ENCODE measurements around the gene GBA2. TPM values are rescaled to one million over a fixed set of nuclear protein-coding genes. Genes with fewer than 3 reads are reported as not detected.
A peak's percentile ranks its signal among the peaks of the same experiment; 100 is the strongest.

Gene GBA2
- total RNA-seq, 2 donors from 2014 or later: 107 to 117 TPM

DNA sequence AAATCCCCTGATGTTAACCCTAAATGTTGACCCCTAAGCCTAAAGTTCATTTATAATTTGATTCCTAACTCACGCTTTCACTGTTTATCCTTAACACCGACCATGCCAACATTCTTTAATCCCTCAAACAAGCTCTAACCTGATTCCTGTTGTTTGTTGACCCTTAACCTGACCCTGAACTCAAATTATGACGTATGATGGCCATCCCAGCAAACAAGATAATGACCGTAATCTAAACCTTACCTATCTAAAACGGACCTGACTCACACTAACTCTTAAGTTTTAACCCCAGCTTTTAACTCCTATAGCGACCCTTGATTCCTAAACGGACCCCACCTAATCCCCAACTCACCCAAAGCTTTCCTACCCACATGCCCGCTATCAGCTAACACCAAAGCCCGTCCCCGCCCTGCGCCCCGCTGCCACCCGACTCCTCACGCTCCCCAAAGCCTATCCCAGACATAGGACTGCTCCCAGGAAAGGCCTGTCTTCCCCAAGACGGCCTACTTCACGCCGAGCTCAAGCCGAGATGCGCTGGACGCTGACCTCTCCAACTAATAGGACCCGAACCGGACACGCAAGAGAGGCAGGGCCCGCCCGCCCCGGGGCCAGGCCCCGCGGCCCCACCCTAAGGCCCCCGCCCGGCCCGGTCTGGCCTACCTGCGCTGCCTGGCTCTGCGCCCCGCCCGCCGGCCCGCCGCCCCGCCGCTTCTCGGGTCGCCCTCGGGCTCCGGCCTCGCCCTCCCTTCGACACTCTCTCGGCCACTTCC, 17.4 kb downstream of the GBA2 start:
- Histone ChIP-seq H3K27ac (ENCODE audit: low read depth, low read length) (peak overlapping the region; percentile 83), H3K4me3 (ENCODE audit: low read length) (peak overlapping the region; percentile 97), H3K9me3 (ENCODE audit: control insufficient read depth, low read length) (no peaks in the 10 kb centered on the region), H3K36me3 (ENCODE audit: control insufficient read depth, insufficient read depth, low read length) (peaks cover 26% of the 10 kb centered on the region), H3K27me3 (ENCODE audit: control insufficient read depth, insufficient read depth, low read length, poor library complexity, severe bottlenecking) (no peaks in the 10 kb centered on the region), H3K9ac (ENCODE audit: extremely low read depth, low read length, poor library complexity, severe bottlenecking) (peak overlapping the region; percentile 82), H3K4me1 (ENCODE audit: control insufficient read depth, insufficient read depth, low read length) (peaks cover 17% of the 10 kb centered on the region)
- peaks cover 14% of the 10 kb centered on the region for H3K36me3 Mint-ChIP-seq (ENCODE audit: low read depth)
- no peaks in the 10 kb centered on the region for H3K27me3 Mint-ChIP-seq (ENCODE audit: insufficient read depth)
- TF ChIP-seq, protein P1, sequence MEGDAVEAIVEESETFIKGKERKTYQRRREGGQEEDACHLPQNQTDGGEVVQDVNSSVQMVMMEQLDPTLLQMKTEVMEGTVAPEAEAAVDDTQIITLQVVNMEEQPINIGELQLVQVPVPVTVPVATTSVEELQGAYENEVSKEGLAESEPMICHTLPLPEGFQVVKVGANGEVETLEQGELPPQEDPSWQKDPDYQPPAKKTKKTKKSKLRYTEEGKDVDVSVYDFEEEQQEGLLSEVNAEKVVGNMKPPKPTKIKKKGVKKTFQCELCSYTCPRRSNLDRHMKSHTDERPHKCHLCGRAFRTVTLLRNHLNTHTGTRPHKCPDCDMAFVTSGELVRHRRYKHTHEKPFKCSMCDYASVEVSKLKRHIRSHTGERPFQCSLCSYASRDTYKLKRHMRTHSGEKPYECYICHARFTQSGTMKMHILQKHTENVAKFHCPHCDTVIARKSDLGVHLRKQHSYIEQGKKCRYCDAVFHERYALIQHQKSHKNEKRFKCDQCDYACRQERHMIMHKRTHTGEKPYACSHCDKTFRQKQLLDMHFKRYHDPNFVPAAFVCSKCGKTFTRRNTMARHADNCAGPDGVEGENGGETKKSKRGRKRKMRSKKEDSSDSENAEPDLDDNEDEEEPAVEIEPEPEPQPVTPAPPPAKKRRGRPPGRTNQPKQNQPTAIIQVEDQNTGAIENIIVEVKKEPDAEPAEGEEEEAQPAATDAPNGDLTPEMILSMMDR (conservative IDR thresholded peaks at IDR 0.05): no peak
- 1 to 2% methylated on average over 14 to 47 of the region's 47 CpGs for WGBS, 2 experiments (ENCODE audit: insufficient coverage in 1 of 2, insufficient read length in 1 of 2)
- no peak overlapping the region for H3K4me3 Mint-ChIP-seq
- no peak for DNase-seq
- H3K9me3 Mint-ChIP-seq: no peaks in the 10 kb centered on the region
- H3K4me1 Mint-ChIP-seq: peaks cover 20% of the 10 kb centered on the region
- peak overlapping the region; percentile 97 for H3K27ac Mint-ChIP-seq

DNA sequence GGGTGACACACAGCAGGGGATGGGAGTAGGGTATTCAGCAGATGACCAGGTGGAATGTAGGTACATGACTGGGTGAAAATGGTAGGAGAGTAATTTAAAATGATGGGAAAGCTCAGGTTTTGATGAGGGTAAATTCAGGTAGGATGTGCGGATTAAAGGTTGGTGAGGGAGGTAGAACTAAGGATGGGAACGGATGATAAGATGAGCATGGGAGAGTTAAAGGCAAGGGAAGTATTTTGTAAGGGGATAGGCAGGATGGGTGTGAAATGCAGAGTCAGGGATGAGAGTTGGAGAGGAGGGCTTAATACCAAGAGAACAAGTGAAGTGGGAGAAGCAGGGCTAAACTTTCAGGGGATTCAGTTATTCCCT, 18.6 kb downstream of the GBA2 start:
- Histone ChIP-seq H3K36me3 (ENCODE audit: control insufficient read depth, insufficient read depth, low read length) (peaks cover 24% of the 10 kb centered on the region), H3K9ac (ENCODE audit: extremely low read depth, low read length, poor library complexity, severe bottlenecking) (peak overlapping the region; percentile 82), H3K9me3 (ENCODE audit: control insufficient read depth, low read length) (no peaks in the 10 kb centered on the region), H3K4me3 (ENCODE audit: low read length) (peak overlapping the region; percentile 97), H3K27ac (ENCODE audit: low read depth, low read length) (no peak overlapping the region), H3K27me3 (ENCODE audit: control insufficient read depth, insufficient read depth, low read length, poor library complexity, severe bottlenecking) (no peaks in the 10 kb centered on the region), H3K4me1 (ENCODE audit: control insufficient read depth, insufficient read depth, low read length) (peaks cover 13% of the 10 kb centered on the region)
- DNase-seq: no peak
- WGBS, 2 experiments (ENCODE audit: insufficient coverage in 1 of 2, insufficient read length in 1 of 2): 87 to 89% methylated on average over 2 of the region's 2 CpGs
- peaks cover 20% of the 10 kb centered on the region for H3K4me1 Mint-ChIP-seq
- TF ChIP-seq, protein P1 (conservative IDR thresholded peaks at IDR 0.05): no peak
- peaks cover 16% of the 10 kb centered on the region for H3K36me3 Mint-ChIP-seq (ENCODE audit: low read depth)
- H3K9me3 Mint-ChIP-seq: no peaks in the 10 kb centered on the region
- H3K27ac Mint-ChIP-seq: peak overlapping the region; percentile 48
- no peaks in the 10 kb centered on the region for H3K27me3 Mint-ChIP-seq (ENCODE audit: insufficient read depth)
- no peak overlapping the region for H3K4me3 Mint-ChIP-seq

DNA sequence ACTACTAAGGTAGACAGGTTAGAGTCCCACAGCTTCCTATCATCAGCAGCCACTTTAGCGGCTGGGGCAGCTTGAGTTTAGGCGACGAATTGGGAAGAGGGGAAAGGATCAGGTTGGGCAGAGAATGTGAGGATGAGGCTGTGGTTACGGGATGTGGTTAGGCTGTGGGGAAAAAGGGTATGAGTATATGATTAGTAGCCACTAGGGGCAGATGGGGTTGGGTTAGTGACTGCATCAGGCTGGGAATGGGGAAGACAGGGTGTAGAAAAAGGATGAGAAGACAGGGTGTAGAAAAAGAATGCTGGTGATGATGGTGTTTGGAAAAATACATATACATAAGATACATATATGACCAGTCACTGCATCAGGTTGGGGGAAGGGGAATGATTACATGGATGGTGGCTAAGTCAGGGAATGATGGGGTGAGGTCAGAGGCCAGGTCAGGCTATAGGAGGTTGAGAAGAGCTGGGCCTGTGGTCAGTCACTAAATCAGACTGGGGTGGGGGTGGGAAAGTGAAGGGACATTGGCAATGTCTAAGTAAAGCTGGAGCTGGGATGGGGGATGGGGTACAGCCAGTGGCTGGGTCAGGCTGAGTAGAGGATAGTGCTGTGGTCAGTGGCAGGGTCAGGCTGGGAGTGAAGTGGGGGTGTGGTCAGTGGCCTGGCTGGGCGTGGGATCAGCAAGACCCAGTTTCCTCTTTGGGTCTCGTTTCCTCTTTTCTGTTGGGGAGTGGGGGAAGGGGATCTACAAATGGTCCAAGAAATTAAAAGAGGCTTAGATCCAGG, 19.1 kb downstream of the GBA2 start:
- peaks cover 13% of the 10 kb centered on the region for H3K4me1 ChIP-seq (ENCODE audit: control insufficient read depth, insufficient read depth, low read length)
- WGBS, 2 experiments (ENCODE audit: insufficient coverage in 1 of 2, insufficient read length in 1 of 2): 25 to 27% methylated on average over 2 to 6 of the region's 6 CpGs

More for the DNA sequence above, 19.1 kb downstream of the GBA2 start:
- no peak overlapping the region for H3K4me3 Mint-ChIP-seq
- peaks cover 16% of the 10 kb centered on the region for H3K36me3 Mint-ChIP-seq (ENCODE audit: low read depth)
- peak; percentile 74 for DNase-seq
- TF ChIP-seq, protein P1 (conservative IDR thresholded peaks at IDR 0.05): peak; percentile 77
- Histone ChIP-seq H3K36me3 (ENCODE audit: control insufficient read depth, insufficient read depth, low read length) (peaks cover 24% of the 10 kb centered on the region), H3K9ac (ENCODE audit: extremely low read depth, low read length, poor library complexity, severe bottlenecking) (no peak overlapping the region), H3K9me3 (ENCODE audit: control insufficient read depth, low read length) (no peaks in the 10 kb centered on the region), H3K27ac (ENCODE audit: low read depth, low read length) (no peak overlapping the region), H3K27me3 (ENCODE audit: control insufficient read depth, insufficient read depth, low read length, poor library complexity, severe bottlenecking) (no peaks in the 10 kb centered on the region), H3K4me3 (ENCODE audit: low read length) (peak overlapping the region; percentile 97)
- H3K27ac Mint-ChIP-seq: peak overlapping the region; percentile 48
- H3K9me3 Mint-ChIP-seq: no peaks in the 10 kb centered on the region
- peaks cover 20% of the 10 kb centered on the region for H3K4me1 Mint-ChIP-seq
- no peaks in the 10 kb centered on the region for H3K27me3 Mint-ChIP-seq (ENCODE audit: insufficient read depth)
